Loucy (cell line): ENCODE data around the gene TRAT1.

Experiments used
- CTCF ChIP-seq: fragments of 200-600 bp; sonication (generic); conservative IDR thresholded peaks from 2 replicates; pipeline ENCODE4 v1.5.1; 2014; ENCODE audit warnings: mild to moderate bottlenecking, antibody characterized with exemption, low read length
- EZH2phosphoT487 ChIP-seq: fragments of 200-600 bp; IDR thresholded peaks from 2 replicates; pipeline ENCODE4 v1.6.1; 2018; ENCODE audit warnings: antibody characterized with exemption, mild to moderate bottlenecking, moderate library complexity, borderline replicate concordance

- TF ChIP-seq CTCF, result no peak
- no peak for TF ChIP-seq EZH2phosphoT487
These were observed 60.8 kb downstream of the TRAT1 start for GRCh38 chr3:108883373-108883772.
